ENCODE data around the gene WDR35. TPM values are rescaled to one million over a fixed set of nuclear protein-coding genes. Genes with fewer than 3 reads are reported as not detected.

WDR35 gene
- total RNA-seq, 4 donors from 2014 or later, result 2.9 to 10.9 (median 6.9) TPM

DNA sequence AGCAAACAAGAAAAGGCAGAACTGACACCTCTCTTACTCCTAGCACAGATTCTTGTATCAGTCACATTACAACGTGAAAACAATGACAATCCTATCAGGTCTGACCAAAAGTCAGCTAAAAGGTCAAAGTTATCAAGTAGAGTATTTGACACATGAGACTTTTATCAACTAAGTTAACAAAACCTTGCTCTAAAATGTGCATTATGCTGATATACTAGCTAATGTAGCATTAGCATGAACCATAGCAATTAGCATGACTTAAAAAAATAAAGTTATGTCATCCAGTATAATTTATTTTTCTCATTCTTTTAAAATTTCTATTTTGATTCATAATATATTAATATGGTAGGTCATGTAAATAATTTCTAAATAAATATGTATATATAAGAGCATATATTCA, 46.7 kb downstream of the WDR35 start:
- Histone ChIP-seq H3K27me3 (no peaks in the 10 kb centered on the region), H3K4me3 (no peak overlapping the region), H3K9me3 (no peaks in the 10 kb centered on the region), H3K4me1 (no peaks in the 10 kb centered on the region), H3K27ac (no peak overlapping the region), H3K36me3 (peaks cover 9% of the 10 kb centered on the region)
- TF ChIP-seq EP300 (IDR thresholded peaks at IDR 0.05), result no peak
- TF ChIP-seq POLR2AphosphoS5 (IDR thresholded peaks at IDR 0.05), result no peak
- TF ChIP-seq, protein P1, sequence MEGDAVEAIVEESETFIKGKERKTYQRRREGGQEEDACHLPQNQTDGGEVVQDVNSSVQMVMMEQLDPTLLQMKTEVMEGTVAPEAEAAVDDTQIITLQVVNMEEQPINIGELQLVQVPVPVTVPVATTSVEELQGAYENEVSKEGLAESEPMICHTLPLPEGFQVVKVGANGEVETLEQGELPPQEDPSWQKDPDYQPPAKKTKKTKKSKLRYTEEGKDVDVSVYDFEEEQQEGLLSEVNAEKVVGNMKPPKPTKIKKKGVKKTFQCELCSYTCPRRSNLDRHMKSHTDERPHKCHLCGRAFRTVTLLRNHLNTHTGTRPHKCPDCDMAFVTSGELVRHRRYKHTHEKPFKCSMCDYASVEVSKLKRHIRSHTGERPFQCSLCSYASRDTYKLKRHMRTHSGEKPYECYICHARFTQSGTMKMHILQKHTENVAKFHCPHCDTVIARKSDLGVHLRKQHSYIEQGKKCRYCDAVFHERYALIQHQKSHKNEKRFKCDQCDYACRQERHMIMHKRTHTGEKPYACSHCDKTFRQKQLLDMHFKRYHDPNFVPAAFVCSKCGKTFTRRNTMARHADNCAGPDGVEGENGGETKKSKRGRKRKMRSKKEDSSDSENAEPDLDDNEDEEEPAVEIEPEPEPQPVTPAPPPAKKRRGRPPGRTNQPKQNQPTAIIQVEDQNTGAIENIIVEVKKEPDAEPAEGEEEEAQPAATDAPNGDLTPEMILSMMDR (IDR thresholded peaks at IDR 0.05), result no peak
- TF ChIP-seq POLR2A (IDR thresholded peaks at IDR 0.05), result no peak
- 71% methylated on average over 1 of the region's 1 CpG for WGBS
- no peak for DNase-seq (ENCODE audit: low spot score in 2 of 2)

GRCh38 chr2:19942199-19942598, 47.7 kb downstream of the WDR35 start:
- H3K36me3 ChIP-seq, result peaks cover 14% of the 10 kb centered on the region
- no peaks in the 10 kb centered on the region for H3K27me3 ChIP-seq
- no peaks in the 10 kb centered on the region for H3K4me1 ChIP-seq
- TF ChIP-seq EP300 (IDR thresholded peaks at IDR 0.05), result no peak
- no peak for TF ChIP-seq POLR2AphosphoS5 (IDR thresholded peaks at IDR 0.05)
- TF ChIP-seq POLR2A (IDR thresholded peaks at IDR 0.05), result no peak
- TF ChIP-seq, protein P1 (IDR thresholded peaks at IDR 0.05), result no peak
- H3K4me3 ChIP-seq, result no peak overlapping the region
- H3K9me3 ChIP-seq, result no peaks in the 10 kb centered on the region
- DNase-seq (ENCODE audit: low spot score in 2 of 2), result no peak
- H3K27ac ChIP-seq, result no peak overlapping the region

- no peak for DNase-seq (ENCODE audit: low spot score in 2 of 2)
- H3K9me3 ChIP-seq, result no peaks in the 10 kb centered on the region
- TF ChIP-seq POLR2A (IDR thresholded peaks at IDR 0.05), result no peak
- TF ChIP-seq POLR2AphosphoS5 (IDR thresholded peaks at IDR 0.05), result no peak
- no peak for TF ChIP-seq EP300 (IDR thresholded peaks at IDR 0.05)
- TF ChIP-seq, protein P1 (IDR thresholded peaks at IDR 0.05), result no peak
- H3K4me3 ChIP-seq, result no peak overlapping the region
- 93% methylated on average over 4 of the region's 4 CpGs for WGBS
- no peaks in the 10 kb centered on the region for H3K4me1 ChIP-seq
- no peak overlapping the region for H3K27ac ChIP-seq
- H3K27me3 ChIP-seq, result no peaks in the 10 kb centered on the region
- peaks cover 32% of the 10 kb centered on the region for H3K36me3 ChIP-seq
Measured at GRCh38 chr2:19937004-19937403, 52.9 kb downstream of the WDR35 start.

DNA sequence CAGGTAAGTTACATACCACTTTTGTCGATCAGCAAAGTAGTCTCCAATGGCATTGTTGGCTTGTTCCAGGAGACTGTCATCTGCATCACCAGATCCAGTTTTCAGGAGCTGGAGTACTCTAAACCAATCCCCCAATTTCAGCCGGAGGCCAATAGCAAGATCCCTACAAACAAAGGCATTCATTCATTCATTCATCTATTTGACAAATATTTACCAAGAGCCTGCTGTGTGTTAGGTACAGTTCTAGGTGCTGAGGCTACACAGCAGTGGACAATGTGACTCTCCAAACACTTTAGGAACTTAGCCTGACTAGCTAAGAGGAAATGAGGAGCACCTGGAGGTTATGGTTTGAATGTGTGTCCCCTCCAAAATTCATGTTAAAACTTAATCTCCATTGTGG, 53.7 kb downstream of the WDR35 start:
- Histone ChIP-seq H3K27me3 (no peaks in the 10 kb centered on the region), H3K27ac (no peak overlapping the region), H3K36me3 (peaks cover 33% of the 10 kb centered on the region), H3K4me3 (no peak overlapping the region), H3K9me3 (no peaks in the 10 kb centered on the region), H3K4me1 (no peaks in the 10 kb centered on the region)
- WGBS, result 89% methylated on average over 2 of the region's 2 CpGs
- no peak for DNase-seq (ENCODE audit: low spot score in 2 of 2)
- TF ChIP-seq EP300 (IDR thresholded peaks at IDR 0.05), result no peak
- TF ChIP-seq, protein P1 (IDR thresholded peaks at IDR 0.05), result no peak
- no peak for TF ChIP-seq POLR2A (IDR thresholded peaks at IDR 0.05)
- no peak for TF ChIP-seq POLR2AphosphoS5 (IDR thresholded peaks at IDR 0.05)

DNA sequence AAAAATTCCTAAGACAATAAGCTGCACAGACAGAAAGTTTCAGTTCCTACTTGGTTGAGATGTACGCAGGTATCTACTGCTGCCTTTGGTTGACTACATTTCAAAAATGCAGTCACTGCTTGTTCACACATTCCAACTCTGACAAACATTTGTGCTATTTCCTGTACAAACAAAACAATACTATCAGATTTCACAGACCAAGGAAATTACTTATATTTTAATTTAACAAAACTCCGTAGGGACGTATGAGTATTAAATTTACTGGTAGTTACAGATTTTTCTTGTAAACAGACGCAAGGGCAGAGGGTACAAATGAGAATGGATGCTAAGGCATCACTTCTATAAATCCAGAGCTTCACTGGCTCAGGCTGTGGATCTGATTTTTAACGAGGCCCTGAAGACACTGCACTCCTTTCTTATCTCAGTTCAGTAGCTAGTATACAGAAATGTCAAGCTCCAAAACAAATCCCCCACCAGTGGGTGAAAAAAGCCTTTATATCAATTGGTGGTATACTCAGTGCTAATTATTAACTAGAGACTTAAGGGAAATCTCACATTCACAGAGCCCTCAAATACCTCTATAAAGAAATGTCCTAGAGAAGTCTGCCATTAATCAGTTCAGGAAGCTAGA, 56.4 kb downstream of the WDR35 start:
- TF ChIP-seq POLR2AphosphoS5 (IDR thresholded peaks at IDR 0.05) (no peak), POLR2A (IDR thresholded peaks at IDR 0.05) (no peak), EP300 (IDR thresholded peaks at IDR 0.05) (no peak)
- TF ChIP-seq, protein P1 (IDR thresholded peaks at IDR 0.05), result no peak
- Histone ChIP-seq H3K4me1 (no peaks in the 10 kb centered on the region), H3K27me3 (no peaks in the 10 kb centered on the region), H3K36me3 (peaks cover 55% of the 10 kb centered on the region), H3K9me3 (peaks cover 1% of the 10 kb centered on the region), H3K4me3 (no peak overlapping the region), H3K27ac (no peak overlapping the region)
- 64% methylated on average over 5 of the region's 5 CpGs for WGBS
- DNase-seq (ENCODE audit: low spot score in 2 of 2), result no peak

Data from suprapubic skin (tissue), 4 donors.